HG02610 (cell line): ENCODE results near the gene TRIM47.

Experiments
- ATAC-seq: cut with Tn5 transposase; IDR thresholded peaks from one replicate; pipeline ENCODE4 v1.9.1; 2021; ENCODE audit warnings: mild to moderate bottlenecking, moderate library complexity; ENCODE audit not compliant: unreplicated experiment

Gene TRIM47

DNA sequence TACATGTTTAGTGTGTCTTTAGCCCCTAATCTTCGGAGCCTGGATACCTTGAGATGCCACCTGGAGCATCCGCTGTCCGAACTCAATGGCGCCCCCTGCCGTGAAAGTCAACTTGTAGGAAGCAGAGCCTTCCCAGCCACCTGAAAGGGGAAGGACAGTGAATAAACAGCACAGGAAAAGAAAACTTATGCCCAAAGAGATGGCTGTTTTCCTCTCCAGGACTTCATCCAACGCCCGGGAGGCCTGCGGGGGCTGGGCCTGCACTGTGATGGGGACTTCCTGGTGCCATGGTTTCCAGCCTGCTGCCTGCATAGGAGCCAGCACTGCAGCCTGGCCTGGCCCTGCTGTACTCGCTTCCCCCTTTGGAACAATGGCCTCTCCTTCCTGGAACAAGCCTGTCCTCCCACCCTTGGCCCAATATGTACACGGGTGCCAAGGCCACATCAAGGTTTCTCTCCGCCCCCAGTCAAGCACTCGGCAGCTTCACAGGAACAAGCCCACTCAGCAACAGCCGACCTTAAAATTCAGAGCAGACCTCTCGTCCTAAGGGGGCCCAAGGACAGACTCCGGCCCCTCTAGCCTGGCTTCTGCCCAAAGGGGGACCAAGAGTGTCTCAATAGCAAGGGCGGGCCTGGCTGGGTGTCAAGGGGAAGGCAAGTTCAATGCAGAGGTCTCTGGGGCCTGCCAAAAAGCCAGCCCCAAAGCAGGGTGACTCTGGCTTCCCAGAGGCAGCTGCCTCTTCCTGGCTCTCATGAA, 29.7 kb downstream of the TRIM47 start:
- no peak for ATAC-seq

- no peak for ATAC-seq
These were observed 30.5 kb downstream of the TRIM47 start for GRCh38 chr17:75847614-75848522.

DNA sequence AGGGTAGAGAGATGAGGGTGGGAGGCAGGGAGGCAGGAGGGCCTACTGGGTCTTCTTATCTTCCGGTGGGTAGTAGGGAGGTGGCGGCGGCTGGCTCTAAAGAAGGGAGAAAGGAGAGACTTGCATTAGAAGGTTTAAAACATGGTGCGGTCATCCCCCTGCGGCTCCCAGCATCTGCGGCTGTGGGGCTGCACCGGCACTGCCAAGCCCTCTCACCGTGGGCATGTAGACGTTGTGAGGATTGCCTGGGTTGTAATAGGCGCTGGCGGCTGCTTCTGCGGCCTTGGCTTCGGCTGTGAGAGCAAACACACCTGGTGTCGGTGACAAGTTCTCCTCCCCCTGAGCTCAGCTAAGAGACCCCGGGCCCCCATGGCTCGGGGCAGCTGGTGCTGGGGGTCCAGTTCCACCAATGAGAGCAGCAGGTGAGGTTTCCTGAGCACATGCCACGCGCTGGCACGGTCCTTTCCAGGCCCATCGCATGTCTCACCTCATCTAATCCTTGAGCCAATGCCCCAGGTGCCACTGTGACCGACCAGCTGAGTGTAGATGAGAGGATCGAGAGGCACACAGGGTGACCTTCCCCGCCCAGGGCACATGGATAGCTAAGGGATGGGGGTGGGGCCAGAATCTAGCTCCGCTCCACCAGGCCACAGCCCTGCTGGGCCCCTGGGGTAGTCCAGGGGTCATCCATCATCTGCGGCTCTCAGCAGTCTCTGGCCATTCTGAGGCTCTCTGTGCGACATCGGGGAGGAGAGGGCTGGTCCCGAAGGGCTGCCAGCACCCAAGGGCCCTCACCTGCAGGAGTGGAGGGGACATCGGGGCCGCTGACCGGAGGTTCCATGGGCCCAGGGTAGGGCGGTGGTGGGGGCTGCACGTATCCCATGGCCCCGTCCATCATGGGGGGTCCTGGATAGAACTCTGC, 31.4 kb downstream of the TRIM47 start:
- ATAC-seq, result no peak

- no peak for ATAC-seq
These were observed 32.3 kb downstream of the TRIM47 start for GRCh38 chr17:75845933-75846691.

DNA sequence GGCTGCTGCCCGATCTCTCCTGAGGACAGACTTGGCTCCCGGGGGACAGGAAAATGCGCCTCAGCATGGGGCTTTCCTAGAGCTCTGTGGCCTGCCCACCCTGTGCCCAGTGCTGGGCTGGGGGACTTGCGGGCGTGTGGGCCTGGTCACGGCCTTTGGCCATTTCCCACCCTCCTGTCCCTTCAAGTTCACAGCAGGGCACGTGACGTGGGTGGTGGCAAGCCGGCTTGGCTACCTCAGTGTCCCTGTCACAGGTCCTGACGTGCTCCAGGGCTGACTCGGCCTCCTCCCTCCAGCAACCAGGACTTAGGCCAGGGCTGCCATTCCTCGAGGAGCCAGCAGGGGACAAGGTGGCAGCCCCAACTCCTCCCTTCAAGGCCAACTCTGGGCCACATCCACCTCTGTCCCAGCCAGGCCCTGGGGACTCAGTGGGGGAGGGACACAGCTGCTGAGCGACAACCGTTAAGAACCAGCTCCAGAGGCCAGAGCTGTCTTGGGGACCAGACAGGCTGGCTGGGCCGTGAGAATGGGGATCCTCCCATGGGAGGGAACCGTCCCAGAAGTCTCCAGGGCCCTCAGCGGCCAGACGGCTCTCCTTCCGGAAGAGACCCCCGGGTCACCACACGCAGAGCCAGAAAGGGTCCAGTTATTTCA, 33.2 kb downstream of the TRIM47 start:
- peak; percentile 79 for ATAC-seq

DNA sequence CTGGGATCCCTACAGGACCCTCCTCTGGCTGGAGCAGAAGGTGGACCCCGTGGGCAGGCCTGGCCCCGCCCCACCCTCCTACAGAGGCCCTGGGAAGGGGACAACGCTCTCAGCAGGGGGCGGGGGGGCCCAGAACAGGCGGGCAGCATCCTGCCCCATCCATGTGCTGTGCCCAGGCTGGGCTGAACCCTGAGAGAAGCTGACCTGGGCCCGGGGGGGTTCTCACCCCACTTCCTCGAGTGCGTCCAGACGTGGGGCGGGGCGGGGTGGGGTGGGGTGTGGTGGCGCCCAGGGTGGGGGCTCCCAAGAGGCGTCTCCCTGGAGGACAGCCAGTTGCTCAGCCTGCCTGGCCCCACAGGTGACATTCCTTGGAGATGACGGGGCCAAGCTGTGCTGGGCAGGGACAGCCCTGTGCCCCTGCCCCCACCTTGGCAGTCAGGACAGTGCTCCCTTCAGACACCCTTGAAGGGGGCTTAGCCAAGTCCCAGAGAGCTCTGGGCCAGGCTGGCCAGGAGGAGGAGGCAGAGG, 33.8 kb downstream of the TRIM47 start:
- ATAC-seq, result no peak

DNA sequence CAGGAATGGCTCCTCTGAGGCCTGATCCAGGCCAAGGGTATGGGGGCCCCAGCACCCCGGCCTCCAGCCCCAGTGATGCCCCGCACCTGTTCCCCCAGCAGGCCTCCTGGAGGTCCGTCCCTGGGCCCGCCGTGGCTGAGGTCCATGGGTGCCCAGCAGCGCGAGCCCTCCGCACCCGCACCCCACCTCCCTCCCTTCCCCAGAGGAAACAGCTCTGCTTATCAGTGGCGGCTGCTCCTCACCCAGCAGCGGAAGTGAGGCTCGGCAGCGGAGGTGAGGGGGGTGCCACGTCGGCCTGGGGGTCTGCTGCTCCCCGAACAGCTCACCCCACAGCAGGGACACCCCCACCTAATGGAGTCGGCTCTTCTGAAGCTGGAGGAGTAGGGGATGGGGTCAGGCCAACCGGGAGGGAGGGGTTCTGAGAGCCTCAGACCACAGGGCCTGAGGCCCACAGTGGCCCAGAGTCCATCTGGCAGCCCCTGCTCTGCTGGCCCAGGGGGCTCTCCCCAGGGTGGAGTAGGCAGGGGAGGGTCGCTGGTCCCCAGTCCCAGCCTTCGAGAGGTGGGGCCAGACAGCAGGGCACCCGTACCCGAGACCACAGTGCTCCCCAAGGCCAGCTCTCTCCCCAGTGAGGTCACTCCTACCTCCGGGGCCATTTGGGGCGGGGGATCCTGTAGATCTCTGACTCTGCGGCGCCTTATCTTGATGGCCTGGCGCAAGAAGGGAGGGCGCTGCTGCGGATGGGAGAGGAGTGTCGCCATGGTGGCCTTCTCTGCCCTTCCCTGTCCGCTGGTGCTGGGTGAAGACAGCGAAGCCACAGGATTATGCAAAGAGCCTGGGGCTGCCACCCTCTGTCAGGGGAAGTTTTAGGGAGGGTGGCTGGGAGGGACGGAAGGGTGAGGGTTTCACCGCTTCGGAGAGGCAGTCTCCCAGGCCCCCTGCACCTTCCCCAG, 34.5 kb downstream of the TRIM47 start, which contains the start of gene UNC13D:
UNC13D (minus strand) TSS at position 828 of the 953 bp plus-strand sequence; CDS start at position 761, 67 bp downstream.
- ATAC-seq, result no peak

DNA sequence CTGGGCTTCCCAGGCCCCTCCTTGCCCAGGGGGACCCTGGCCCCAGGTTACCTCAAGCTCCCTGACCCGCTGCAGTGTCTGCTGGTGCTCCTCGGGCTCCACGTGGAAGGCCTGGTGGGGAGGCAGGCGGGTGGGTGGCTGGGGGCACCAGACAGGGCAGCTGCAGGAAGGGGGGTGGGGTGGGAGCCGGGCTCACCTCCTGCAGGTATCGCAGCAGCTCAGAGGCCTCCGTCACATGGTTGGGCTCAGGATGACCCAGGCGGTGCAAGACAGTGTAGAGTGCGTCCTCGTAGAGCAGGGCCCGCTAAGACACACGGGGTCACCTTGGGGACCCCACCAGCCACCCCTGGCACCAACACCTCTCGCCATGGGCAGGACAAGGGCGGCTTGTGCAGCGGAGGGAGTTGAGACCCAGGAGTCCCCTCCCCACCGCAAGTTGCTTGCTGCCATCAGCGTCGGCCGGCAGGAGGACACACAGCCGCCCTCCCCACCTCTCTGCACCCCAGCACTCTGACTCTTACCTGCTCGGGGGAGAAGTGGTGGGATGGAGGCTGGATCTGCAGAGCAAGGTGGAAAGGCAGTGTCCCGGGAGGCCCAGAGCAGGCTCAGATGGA, 35.3 kb downstream of the TRIM47 start:
- ATAC-seq, result no peak

DNA sequence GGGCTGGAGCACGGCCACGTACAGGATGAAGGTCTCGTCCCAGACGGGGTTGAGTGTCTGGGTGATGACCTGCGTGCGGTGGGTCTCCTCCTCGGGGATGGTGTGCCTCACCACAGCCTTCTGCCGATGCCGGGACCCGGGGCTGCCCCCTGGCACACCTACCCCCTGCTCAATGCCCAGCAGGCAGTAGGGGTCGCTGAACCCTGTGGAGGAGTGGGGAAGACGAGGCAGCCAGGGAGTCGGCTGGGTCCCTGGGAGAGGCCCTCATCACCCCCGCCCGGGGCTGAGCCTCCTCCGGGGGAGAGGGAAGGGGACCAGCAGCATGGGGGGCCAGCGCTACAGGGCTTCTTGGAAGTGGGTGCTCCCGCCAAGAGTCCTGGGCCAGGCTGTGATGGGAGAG, 36.0 kb downstream of the TRIM47 start:
- ATAC-seq, result no peak

DNA sequence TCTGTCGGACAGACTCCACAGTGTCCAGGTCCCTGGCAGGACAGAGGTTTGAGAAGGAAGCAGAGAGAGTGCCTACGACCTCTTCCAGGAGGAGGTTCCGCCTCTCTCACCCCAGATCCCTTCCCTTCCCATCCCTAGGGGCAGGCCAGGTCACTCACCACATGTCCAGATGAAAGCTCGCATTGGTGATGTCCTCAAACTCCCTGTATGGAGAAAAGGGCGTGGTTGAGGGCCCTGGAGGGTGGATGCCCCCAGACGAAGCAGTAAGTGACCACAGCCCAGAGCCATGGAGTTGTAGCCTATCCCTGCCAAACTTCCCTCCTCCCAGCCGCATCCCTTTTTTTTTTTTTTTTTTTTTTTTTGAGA, 37.6 kb downstream of the TRIM47 start:
- ATAC-seq, result no peak

DNA sequence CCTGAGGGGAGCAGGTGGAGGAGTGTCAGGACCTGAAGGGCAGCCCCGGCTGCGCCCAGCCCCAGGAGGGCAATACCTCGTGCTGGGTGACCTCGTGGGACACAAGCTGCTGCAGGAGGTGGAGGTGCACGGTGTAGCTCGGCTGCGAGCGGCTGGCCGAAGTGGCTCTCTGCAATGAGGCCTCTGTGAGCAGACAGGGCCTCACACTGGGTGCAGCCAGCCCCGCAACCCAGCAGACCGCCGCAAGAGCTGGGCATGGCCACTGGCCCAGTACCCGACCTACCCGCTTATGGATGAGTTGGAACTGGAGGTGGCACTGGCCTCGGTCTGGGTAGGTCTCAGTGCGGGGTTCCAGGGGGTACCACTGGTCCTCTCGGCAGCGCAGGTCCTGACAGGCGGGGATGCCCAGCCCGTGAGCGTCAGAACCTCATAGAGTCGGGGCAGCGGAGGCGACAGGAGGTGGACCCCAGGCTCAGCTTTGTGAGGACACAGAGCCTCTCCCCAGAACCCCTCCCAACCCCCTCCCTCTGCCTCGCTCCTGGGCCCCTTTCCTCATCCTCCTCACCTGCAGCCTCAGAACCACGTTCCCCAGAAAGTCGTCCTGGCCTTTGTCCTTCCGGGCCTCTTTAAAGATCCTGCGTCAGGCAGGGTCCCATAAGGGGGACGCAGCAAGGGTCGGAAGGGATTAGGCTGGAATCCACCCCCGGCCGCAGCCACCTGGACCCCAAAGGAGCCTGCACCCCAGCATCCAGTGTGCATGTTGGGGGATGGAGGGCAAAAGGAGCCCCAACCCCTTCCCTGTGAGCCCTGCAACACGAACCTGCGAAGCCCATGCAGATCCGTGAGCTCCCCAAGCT, 38.2 kb downstream of the TRIM47 start:
- ATAC-seq, result no peak

DNA sequence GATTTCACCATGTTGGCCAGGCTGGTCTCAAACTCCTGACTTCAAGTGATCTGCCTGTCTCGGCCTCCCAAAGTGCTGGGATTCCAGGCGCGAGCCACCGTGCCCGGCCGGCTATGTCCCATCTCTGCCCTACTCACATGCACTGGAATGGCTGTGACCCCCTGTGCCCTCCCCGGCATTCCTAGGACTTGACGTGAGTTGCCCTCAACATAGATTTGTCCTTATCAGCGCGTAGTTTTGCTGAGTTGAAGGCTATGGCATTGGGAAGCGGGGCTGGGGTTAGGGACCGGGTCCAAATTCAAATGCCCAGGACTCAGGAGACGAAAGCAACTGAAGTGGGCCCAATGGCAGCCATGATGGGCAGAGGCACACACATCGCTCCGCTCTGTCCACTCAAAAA, 40.0 kb downstream of the TRIM47 start:
- no peak for ATAC-seq

- ATAC-seq, result no peak
These were observed 40.5 kb downstream of the TRIM47 start for GRCh38 chr17:75837899-75838298.

DNA sequence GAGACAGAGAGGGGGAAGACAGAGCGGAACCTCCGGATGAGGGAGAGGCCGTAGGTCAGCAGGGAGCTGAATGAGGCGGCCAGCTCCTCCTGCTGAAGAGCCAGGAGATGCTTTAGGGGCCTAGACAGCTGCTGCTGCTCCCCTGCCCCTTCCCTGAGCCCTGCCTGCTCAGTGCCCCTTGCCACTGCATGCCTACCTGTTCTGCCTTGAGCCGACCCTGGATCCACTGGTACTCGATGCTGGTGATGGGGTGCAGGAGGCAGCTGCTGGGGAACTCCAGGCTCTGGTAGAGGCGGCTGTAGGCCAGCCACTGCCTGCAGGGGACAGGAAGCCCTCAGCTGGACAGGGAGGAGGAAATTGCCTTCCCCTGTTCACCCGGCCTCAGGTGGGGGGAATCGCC, 41.8 kb downstream of the TRIM47 start:
- no peak for ATAC-seq

- no peak for ATAC-seq
These were observed 42.8 kb downstream of the TRIM47 start for GRCh38 chr17:75835654-75835987.

DNA sequence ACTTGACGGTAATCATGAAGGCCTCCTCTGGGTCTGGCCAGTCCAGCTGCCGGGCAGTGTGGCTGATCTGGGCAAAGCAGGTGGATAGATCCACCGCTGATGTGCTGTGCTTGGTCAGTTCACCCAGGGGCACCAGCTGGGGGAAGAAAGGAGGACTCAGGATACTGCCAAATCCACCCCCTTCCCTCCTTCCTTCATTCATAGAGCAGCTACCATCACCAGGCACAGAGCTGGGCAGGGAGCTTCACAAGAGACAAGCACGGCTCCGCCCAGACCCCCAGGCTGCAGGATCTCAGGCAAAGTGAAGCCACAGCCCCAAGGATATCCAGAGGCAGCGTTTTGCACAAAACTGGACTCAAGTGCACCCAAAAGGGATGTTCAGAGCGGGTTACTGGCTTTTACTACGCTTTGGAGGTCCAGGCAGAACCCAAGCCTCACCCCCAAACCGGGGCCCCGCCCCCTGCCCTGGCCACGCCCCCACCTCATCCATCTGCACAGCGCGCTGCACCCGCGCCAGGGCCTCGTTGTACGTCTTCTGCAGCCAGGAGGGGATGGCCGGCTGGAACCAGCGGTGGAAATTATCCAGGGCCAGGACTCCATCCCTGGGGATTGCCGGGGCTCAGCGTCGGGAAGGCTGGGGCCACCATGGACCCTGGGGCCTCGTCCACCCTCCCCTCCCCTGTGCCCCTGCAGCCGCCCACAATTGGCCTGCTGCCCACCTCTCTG, 43.3 kb downstream of the TRIM47 start:
- no peak for ATAC-seq
